Trophoblast cell (in vitro differentiated cells and primary cell): ENCODE measurements around the gene FSTL1.

Source experiments
- DNase-seq, 2 donors: peaks; one replicate each; pipeline ENCODE4 v3.0.0-alpha.2; 2016
- H2AFZ ChIP-seq: 2 replicates; pipeline ENCODE4 v1.6.1; 2013; ENCODE audit warnings: low read length, moderate library complexity, mild to moderate bottlenecking; ENCODE audit not compliant: insufficient read depth, poor library complexity
- H2AK5ac ChIP-seq: 2 replicates; pipeline ENCODE4 v1.6.1; 2013; ENCODE audit warnings: mild to moderate bottlenecking, low read length
- H2BK120ac ChIP-seq: 2 replicates; pipeline ENCODE4 v1.6.1; 2013; ENCODE audit warnings: low read length, mild to moderate bottlenecking, moderate library complexity; ENCODE audit not compliant: insufficient read depth, poor library complexity
- H2BK12ac ChIP-seq: 2 replicates; pipeline ENCODE4 v1.6.1; 2013; ENCODE audit warnings: mild to moderate bottlenecking, low read length, moderate library complexity
- H2BK5ac ChIP-seq: 2 replicates; pipeline ENCODE4 v1.6.1; 2013; ENCODE audit warnings: low read length, low read depth, moderate library complexity, mild to moderate bottlenecking; ENCODE audit not compliant: poor library complexity
- H3K14ac ChIP-seq: 2 replicates; pipeline ENCODE4 v1.6.1; 2013; ENCODE audit warnings: mild to moderate bottlenecking, low read length
- H3K18ac ChIP-seq: 2 replicates; pipeline ENCODE4 v1.6.1; 2013; ENCODE audit warnings: mild to moderate bottlenecking, low read length
- H3K23ac ChIP-seq: 2 replicates; pipeline ENCODE4 v1.6.1; 2013; ENCODE audit warnings: low read length
- H3K27ac ChIP-seq: 2 replicates; pipeline ENCODE4 v1.5.1; 2013; ENCODE audit warnings: low read depth, mild to moderate bottlenecking, inconsistent platforms, low read length, moderate library complexity
- H3K27me3 ChIP-seq: 2 replicates; pipeline ENCODE4 v1.6.1; 2013; ENCODE audit warnings: inconsistent platforms, mild to moderate bottlenecking, low read length, moderate library complexity; ENCODE audit not compliant: insufficient read depth
- H3K36me3 ChIP-seq, 2 experiments: 1 replicate in 1 of 2; 2 replicates in 1 of 2; pipeline ENCODE4 v1.6.1; 2013; ENCODE audit warnings: low read length in 2 of 2, mild to moderate bottlenecking in 2 of 2, moderate library complexity in 1 of 2; ENCODE audit not compliant: insufficient read depth in 2 of 2, control insufficient read depth in 1 of 2
- H3K4ac ChIP-seq: 2 replicates; pipeline ENCODE4 v1.6.1; 2013; ENCODE audit warnings: low read depth, mild to moderate bottlenecking, low read length, moderate library complexity
- H3K4me1 ChIP-seq, 2 experiments: 1 replicate in 1 of 2; 2 replicates in 1 of 2; pipeline ENCODE4 v1.6.1; 2013; ENCODE audit warnings: low read length in 2 of 2, mild to moderate bottlenecking in 2 of 2, moderate library complexity in 1 of 2; ENCODE audit not compliant: insufficient read depth in 2 of 2, control insufficient read depth in 1 of 2
- H3K4me2 ChIP-seq: 2 replicates; pipeline ENCODE4 v1.6.1; 2013; ENCODE audit warnings: inconsistent platforms, mild to moderate bottlenecking, low read length, moderate library complexity
- H3K4me3 ChIP-seq: 2 replicates; pipeline ENCODE4 v1.5.1; 2013; ENCODE audit warnings: mild to moderate bottlenecking, low read depth, low read length, inconsistent platforms
- H3K79me1 ChIP-seq: one replicate; pipeline ENCODE4 v1.6.1; 2013; ENCODE audit warnings: low read length
- H3K79me2 ChIP-seq: 2 replicates; pipeline ENCODE4 v1.6.1; 2013; ENCODE audit warnings: low read length, mild to moderate bottlenecking; ENCODE audit not compliant: control insufficient read depth, insufficient read depth, poor library complexity
- H3K9ac ChIP-seq: 2 replicates; pipeline ENCODE4 v1.6.1; 2013; ENCODE audit warnings: mild to moderate bottlenecking, low read length
- H3K9me3 ChIP-seq: 2 replicates; pipeline ENCODE4 v1.6.1; 2013; ENCODE audit warnings: low read depth, mild to moderate bottlenecking, control low read depth, inconsistent platforms, low read length; ENCODE audit not compliant: insufficient read depth
- H4K12ac ChIP-seq: 2 replicates; pipeline ENCODE4 v1.6.1; 2013; ENCODE audit warnings: low read depth, mild to moderate bottlenecking, low read length, moderate library complexity
- H4K8ac ChIP-seq: 2 replicates; pipeline ENCODE4 v1.6.1; 2013; ENCODE audit warnings: low read depth, mild to moderate bottlenecking, low read length, moderate library complexity
- H4K91ac ChIP-seq: one replicate; pipeline ENCODE4 v1.6.1; 2013; ENCODE audit warnings: low read depth, mild to moderate bottlenecking, low read length, moderate library complexity
- WGBS: extraction: QIAGEN DNeasy Blood & Tissue Kit; methylation state at CpG from one replicate; pipeline ENCODE4 v1.1.7; 2013; ENCODE audit warnings: missing lambda C conversion rate; ENCODE audit not compliant: insufficient read length, insufficient coverage; ENCODE audit errors: extremely low coverage; 5-methylcytosine and 5-hydroxymethylcytosine counted together

Gene FSTL1

GRCh38 chr3:120471643-120472042 lies 20.9 kb upstream of the FSTL1 start:
- H3K18ac ChIP-seq: no peak overlapping the region
- peak overlapping the region; percentile 30 for H3K4me2 ChIP-seq
- H3K79me1 ChIP-seq: peaks cover 30% of the 10 kb centered on the region
- peaks cover 20 to 37% of the 10 kb centered on the region in 2 experiments for H3K4me1 ChIP-seq
- no peak overlapping the region for H2AFZ ChIP-seq
- no peak overlapping the region for H3K14ac ChIP-seq
- H2BK5ac ChIP-seq: no peak overlapping the region
- H3K27ac ChIP-seq: peak overlapping the region; percentile 6
- WGBS: no CpG with 5 or more reads among the region's 3 CpGs
- H3K4me3 ChIP-seq: no peak overlapping the region
- H3K4ac ChIP-seq: no peak overlapping the region
- H2BK120ac ChIP-seq: peak overlapping the region; percentile 3
- H3K27me3 ChIP-seq: no peaks in the 10 kb centered on the region
- H2AK5ac ChIP-seq: no peak overlapping the region
- no peak overlapping the region for H2BK12ac ChIP-seq
- no peak overlapping the region for H4K8ac ChIP-seq
- H4K91ac ChIP-seq: no peak overlapping the region
- H3K9ac ChIP-seq: no peak overlapping the region
- peak; percentile 86 to 97 for DNase-seq
- H3K9me3 ChIP-seq: peaks cover 2% of the 10 kb centered on the region
- H4K12ac ChIP-seq: no peak overlapping the region
- no peak overlapping the region for H3K23ac ChIP-seq
- H3K79me2 ChIP-seq: peaks cover 8% of the 10 kb centered on the region
- no peaks in the 10 kb centered on the region for H3K36me3 ChIP-seq

DNA sequence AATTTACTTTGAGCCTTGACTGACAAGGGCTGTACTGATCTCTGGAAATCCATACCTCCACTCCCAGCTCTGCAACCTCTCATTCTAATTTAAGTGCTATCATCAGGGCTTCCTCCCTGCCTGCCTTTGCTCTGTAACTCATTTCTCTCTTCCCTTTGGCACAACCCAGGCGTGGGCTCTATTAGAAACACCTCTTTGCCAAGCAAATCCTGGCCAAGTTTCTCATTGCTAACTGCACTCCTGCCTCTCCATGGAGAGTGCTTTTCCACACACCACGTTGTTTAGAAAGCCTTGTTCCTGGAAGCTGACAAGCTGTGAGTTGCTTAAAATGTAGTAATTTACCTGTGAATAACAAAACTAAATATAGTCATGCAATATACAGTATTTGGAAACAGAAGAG lies 20.1 kb upstream of the FSTL1 start:
- Histone ChIP-seq H4K8ac (no peak overlapping the region), H3K27me3 (no peaks in the 10 kb centered on the region), H3K4me2 (no peak overlapping the region), H2BK120ac (peak overlapping the region; percentile 92), H3K4me1 (peaks cover 20 to 37% of the 10 kb centered on the region in 2 experiments), H4K12ac (no peak overlapping the region), H3K14ac (peak overlapping the region; percentile 77), H3K9ac (no peak overlapping the region), H3K27ac (peak overlapping the region; percentile 55), H3K18ac (no peak overlapping the region), H2BK12ac (peak overlapping the region; percentile 19), H3K23ac (no peak overlapping the region), H3K79me1 (peaks cover 30% of the 10 kb centered on the region), H3K9me3 (peaks cover 2% of the 10 kb centered on the region), H3K4me3 (no peak overlapping the region), H3K4ac (no peak overlapping the region), H4K91ac (peak overlapping the region; percentile 77), H2AK5ac (no peak overlapping the region), H2AFZ (peak overlapping the region; percentile 20), H3K79me2 (peaks cover 8% of the 10 kb centered on the region), H3K36me3 (no peaks in the 10 kb centered on the region), H2BK5ac (peak overlapping the region; percentile 73)
- no CpG with 5 or more reads among the region's 2 CpGs for WGBS
- DNase-seq: no peak

- Histone ChIP-seq H2AFZ (peak overlapping the region; percentile 87), H4K91ac (peak overlapping the region; percentile 100), H4K12ac (peak overlapping the region; percentile 88), H2BK120ac (peak overlapping the region; percentile 99), H3K4ac (peak overlapping the region; percentile 85), H3K27me3 (no peaks in the 10 kb centered on the region), H2BK5ac (peak overlapping the region; percentile 99), H3K14ac (peak overlapping the region; percentile 98), H4K8ac (peak overlapping the region; percentile 84), H3K79me2 (peaks cover 8% of the 10 kb centered on the region), H2AK5ac (peak overlapping the region; percentile 96), H2BK12ac (peak overlapping the region; percentile 100), H3K18ac (peak overlapping the region; percentile 92), H3K79me1 (peaks cover 30% of the 10 kb centered on the region), H3K36me3 (no peaks in the 10 kb centered on the region), H3K4me3 (no peak overlapping the region), H3K27ac (peak overlapping the region; percentile 89), H3K23ac (no peak overlapping the region), H3K4me2 (peak overlapping the region; percentile 35), H3K4me1 (peaks cover 20 to 34% of the 10 kb centered on the region in 2 experiments), H3K9me3 (peaks cover 2% of the 10 kb centered on the region), H3K9ac (no peak overlapping the region)
- no CpG with 5 or more reads among the region's 4 CpGs for WGBS
- peak; percentile 51 to 71 for DNase-seq
These were observed 19.1 kb upstream of the FSTL1 start for GRCh38 chr3:120469882-120470301.

DNA sequence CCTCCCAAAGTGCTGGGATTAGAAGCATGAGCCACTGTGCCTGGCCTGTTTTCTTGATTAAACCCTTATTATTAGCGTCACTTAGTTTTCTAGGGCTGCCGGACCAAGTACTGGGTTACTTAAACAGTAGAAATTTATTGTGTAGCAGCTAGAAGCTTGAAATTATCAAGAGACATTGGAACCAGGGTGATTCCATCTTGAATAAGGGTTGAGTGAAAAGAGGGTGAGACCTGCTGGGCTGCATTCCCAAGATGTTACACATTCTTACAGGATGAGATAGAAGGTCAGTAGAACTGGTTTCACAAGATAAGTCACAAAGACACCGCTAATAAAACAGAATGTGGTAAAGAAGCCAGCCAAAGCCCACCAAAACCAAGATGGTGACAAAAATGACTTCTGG lies 18.6 kb upstream of the FSTL1 start:
- peak overlapping the region; percentile 89 for H3K4ac ChIP-seq
- peak overlapping the region; percentile 95 for H3K14ac ChIP-seq
- H3K4me1 ChIP-seq: peaks cover 20 to 34% of the 10 kb centered on the region in 2 experiments
- DNase-seq: peak; percentile 91 to 97
- peak overlapping the region; percentile 81 for H2AK5ac ChIP-seq
- H3K4me2 ChIP-seq: peak overlapping the region; percentile 54
- H3K79me2 ChIP-seq: peaks cover 8% of the 10 kb centered on the region
- peaks cover 30% of the 10 kb centered on the region for H3K79me1 ChIP-seq
- H2BK120ac ChIP-seq: peak overlapping the region; percentile 100
- H3K27me3 ChIP-seq: no peaks in the 10 kb centered on the region
- H3K9ac ChIP-seq: no peak overlapping the region
- no peaks in the 10 kb centered on the region for H3K36me3 ChIP-seq
- no CpG with 5 or more reads among the region's 3 CpGs for WGBS
- peak overlapping the region; percentile 89 for H4K12ac ChIP-seq
- no peak overlapping the region for H3K23ac ChIP-seq
- peak overlapping the region; percentile 99 for H2BK5ac ChIP-seq
- H2AFZ ChIP-seq: no peak overlapping the region
- peak overlapping the region; percentile 97 for H2BK12ac ChIP-seq
- H3K4me3 ChIP-seq: no peak overlapping the region
- peak overlapping the region; percentile 91 for H4K8ac ChIP-seq
- H3K18ac ChIP-seq: peak overlapping the region; percentile 97
- H3K9me3 ChIP-seq: peaks cover 2% of the 10 kb centered on the region
- peak overlapping the region; percentile 99 for H4K91ac ChIP-seq
- H3K27ac ChIP-seq: peak overlapping the region; percentile 99
